Astrocyte (in vitro differentiated cells and primary cell): Measurements from ENCODE around the gene RETREG2.

Experiments used
- EZH2 ChIP-seq: IDR thresholded peaks from 2 replicates; pipeline ENCODE4 v1.6.1; 2012; ENCODE audit warnings: mild to moderate bottlenecking, low read length, inconsistent platforms; ENCODE audit not compliant: insufficient read depth
- TF ChIP-seq, protein P1 (sequence below): IDR thresholded peaks from 2 replicates; pipeline ENCODE4 v1.5.1; 2011; ENCODE audit warnings: low read depth, mild to moderate bottlenecking, inconsistent platforms, low read length, moderate library complexity; ENCODE audit not compliant: insufficient read depth

DNA sequence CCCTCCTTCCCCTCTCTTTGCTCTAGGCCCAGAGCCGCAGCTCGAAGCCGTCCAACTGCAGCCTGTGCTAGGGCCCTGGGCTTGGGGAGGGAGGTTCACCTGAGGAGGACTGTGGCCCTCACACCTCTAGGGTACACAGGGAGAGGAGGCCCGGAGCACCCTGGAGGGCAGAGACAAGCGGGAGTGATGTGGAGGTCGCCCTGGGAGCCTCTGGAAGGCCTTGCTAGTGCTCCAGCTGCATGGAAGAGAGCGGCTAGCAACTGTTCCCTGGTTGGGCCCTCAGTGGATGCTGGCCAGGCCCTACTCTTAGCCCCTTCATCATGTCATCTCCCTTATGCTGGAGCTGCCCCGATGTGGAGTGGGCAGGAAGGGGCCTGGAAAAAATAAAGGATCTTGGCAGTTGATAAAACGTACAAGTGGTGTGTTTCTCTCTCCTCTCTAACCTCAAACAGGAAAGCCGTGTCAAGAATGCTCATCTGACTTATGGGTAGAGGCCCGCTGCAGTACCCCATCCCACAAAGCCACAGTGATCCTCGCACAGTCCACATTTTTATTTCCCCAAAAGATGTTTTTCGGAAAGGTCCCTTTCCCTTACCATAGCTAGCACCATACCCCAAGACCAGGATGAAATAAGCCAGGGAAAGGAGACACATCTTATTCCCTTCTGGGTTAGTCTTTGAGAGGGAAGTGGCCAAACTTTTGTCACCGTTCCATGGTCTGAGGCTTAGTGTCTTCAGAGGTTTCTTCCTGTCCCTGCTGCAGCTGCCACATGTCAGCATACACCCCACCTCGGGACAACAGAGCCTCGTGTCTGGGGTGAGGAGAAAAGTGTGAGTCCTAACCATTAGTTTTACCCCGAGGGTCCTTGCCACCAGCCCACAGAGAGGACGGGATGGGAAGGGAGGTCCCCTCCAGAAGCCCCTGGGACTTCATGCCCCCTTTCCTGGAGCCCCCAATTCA is 31.4 kb downstream of the RETREG2 start:
- TF ChIP-seq, protein P1, sequence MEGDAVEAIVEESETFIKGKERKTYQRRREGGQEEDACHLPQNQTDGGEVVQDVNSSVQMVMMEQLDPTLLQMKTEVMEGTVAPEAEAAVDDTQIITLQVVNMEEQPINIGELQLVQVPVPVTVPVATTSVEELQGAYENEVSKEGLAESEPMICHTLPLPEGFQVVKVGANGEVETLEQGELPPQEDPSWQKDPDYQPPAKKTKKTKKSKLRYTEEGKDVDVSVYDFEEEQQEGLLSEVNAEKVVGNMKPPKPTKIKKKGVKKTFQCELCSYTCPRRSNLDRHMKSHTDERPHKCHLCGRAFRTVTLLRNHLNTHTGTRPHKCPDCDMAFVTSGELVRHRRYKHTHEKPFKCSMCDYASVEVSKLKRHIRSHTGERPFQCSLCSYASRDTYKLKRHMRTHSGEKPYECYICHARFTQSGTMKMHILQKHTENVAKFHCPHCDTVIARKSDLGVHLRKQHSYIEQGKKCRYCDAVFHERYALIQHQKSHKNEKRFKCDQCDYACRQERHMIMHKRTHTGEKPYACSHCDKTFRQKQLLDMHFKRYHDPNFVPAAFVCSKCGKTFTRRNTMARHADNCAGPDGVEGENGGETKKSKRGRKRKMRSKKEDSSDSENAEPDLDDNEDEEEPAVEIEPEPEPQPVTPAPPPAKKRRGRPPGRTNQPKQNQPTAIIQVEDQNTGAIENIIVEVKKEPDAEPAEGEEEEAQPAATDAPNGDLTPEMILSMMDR = no peak
- no peak for TF ChIP-seq EZH2
